HL-60 (cell line): ENCODE results near the gene STAC2.

Source experiments
- CTCF ChIP-seq: IDR thresholded peaks from one replicate; pipeline ENCODE4 v1.5.1; 2011; ENCODE audit warnings: low read length, control low read depth, inconsistent platforms; ENCODE audit not compliant: insufficient read depth
- POLR2AphosphoS5 ChIP-seq: IDR thresholded peaks from 2 replicates; pipeline ENCODE4 v1.6.1; 2012; ENCODE audit warnings: low read depth
- REST ChIP-seq: IDR thresholded peaks from 2 replicates; pipeline ENCODE4 v1.6.1; 2012; ENCODE audit warnings: low read depth; ENCODE audit not compliant: insufficient replicate concordance

GRCh38 chr17:39222151-39222550 is 3.6 kb downstream of the STAC2 start:
- no peak for TF ChIP-seq POLR2AphosphoS5
- no peak for TF ChIP-seq CTCF
- no peak for TF ChIP-seq REST
